ENCODE results near the gene IFIT3. TPM values are rescaled to one million over a fixed set of nuclear protein-coding genes. Genes with fewer than 3 reads are reported as not detected.

The IFIT3 gene
- total RNA-seq, 2 donors from 2014 or later: 0.42 TPM; not detected in 1

GRCh38 chr10:89301232-89301631 is 26.6 kb upstream of the IFIT3 start:
- 86% methylated on average over 2 of the region's 2 CpGs; no CpG with 5 or more reads in 1 of the 2 experiments for WGBS, 2 experiments (ENCODE audit: insufficient coverage in 1 of 2, insufficient read length in 1 of 2)
- no peaks in the 10 kb centered on the region for H3K4me1 ChIP-seq (ENCODE audit: control insufficient read depth, insufficient read depth, low read length)
- H3K9me3 Mint-ChIP-seq: no peaks in the 10 kb centered on the region
- no peak overlapping the region for H3K27ac Mint-ChIP-seq
- H3K4me3 Mint-ChIP-seq: no peak overlapping the region
- no peak for TF ChIP-seq CTCF (conservative IDR thresholded peaks at IDR 0.05)
- peaks cover 21% of the 10 kb centered on the region for H3K4me1 Mint-ChIP-seq
- no peak overlapping the region for H3K4me3 ChIP-seq (ENCODE audit: low read length)
- no peak overlapping the region for H3K9ac ChIP-seq (ENCODE audit: extremely low read depth, low read length, poor library complexity, severe bottlenecking)
- H3K36me3 ChIP-seq (ENCODE audit: control insufficient read depth, insufficient read depth, low read length): no peaks in the 10 kb centered on the region
- H3K27me3 Mint-ChIP-seq (ENCODE audit: insufficient read depth): peaks cover 2% of the 10 kb centered on the region
- no peaks in the 10 kb centered on the region for H3K36me3 Mint-ChIP-seq (ENCODE audit: low read depth)
- peaks cover 5% of the 10 kb centered on the region for H3K9me3 ChIP-seq (ENCODE audit: control insufficient read depth, low read length)
- H3K27me3 ChIP-seq (ENCODE audit: control insufficient read depth, insufficient read depth, low read length, poor library complexity, severe bottlenecking): no peaks in the 10 kb centered on the region
- H3K27ac ChIP-seq (ENCODE audit: low read depth, low read length): no peak overlapping the region
- no peak for DNase-seq

GRCh38 chr10:89301721-89302445 is 25.9 kb upstream of the IFIT3 start, which contains the start of gene IFIT2:
TSS of gene IFIT2 (plus strand) at chr10:89302046. CDS start at chr10:89302124, 78 bp downstream.
- no peak within 1 kb of the TSS for H3K9ac ChIP-seq (ENCODE audit: extremely low read depth, low read length, poor library complexity, severe bottlenecking)
- WGBS, 2 experiments (ENCODE audit: insufficient coverage in 1 of 2, insufficient read length in 1 of 2): 86 to 87% methylated on average over 7 to 10 of the region's 10 CpGs
- no peak within 1 kb of the TSS for H3K4me3 Mint-ChIP-seq
- no peak for TF ChIP-seq CTCF (conservative IDR thresholded peaks at IDR 0.05)
- H3K27me3 ChIP-seq (ENCODE audit: control insufficient read depth, insufficient read depth, low read length, poor library complexity, severe bottlenecking): no peaks in the 10 kb centered on the region
- H3K9me3 Mint-ChIP-seq: no peaks in the 10 kb centered on the region
- H3K36me3 ChIP-seq (ENCODE audit: control insufficient read depth, insufficient read depth, low read length): no peaks in the 10 kb centered on the region
- H3K27me3 Mint-ChIP-seq (ENCODE audit: insufficient read depth): peaks cover 2% of the 10 kb centered on the region
- no peak for DNase-seq
- H3K4me3 ChIP-seq (ENCODE audit: low read length): no peak within 1 kb of the TSS
- H3K27ac Mint-ChIP-seq: no peak within 1 kb of the TSS
- no peak within 1 kb of the TSS for H3K27ac ChIP-seq (ENCODE audit: low read depth, low read length)
- H3K4me1 ChIP-seq (ENCODE audit: control insufficient read depth, insufficient read depth, low read length): no peaks in the 10 kb centered on the region
- no peaks in the 10 kb centered on the region for H3K36me3 Mint-ChIP-seq (ENCODE audit: low read depth)
- peaks cover 5% of the 10 kb centered on the region for H3K9me3 ChIP-seq (ENCODE audit: control insufficient read depth, low read length)
- H3K4me1 Mint-ChIP-seq: peaks cover 21% of the 10 kb centered on the region

- H3K27ac Mint-ChIP-seq: no peak overlapping the region
- H3K9me3 ChIP-seq (ENCODE audit: control insufficient read depth, low read length): peaks cover 5% of the 10 kb centered on the region
- H3K36me3 Mint-ChIP-seq (ENCODE audit: low read depth): no peaks in the 10 kb centered on the region
- no peak for TF ChIP-seq CTCF (conservative IDR thresholded peaks at IDR 0.05)
- no peak overlapping the region for H3K9ac ChIP-seq (ENCODE audit: extremely low read depth, low read length, poor library complexity, severe bottlenecking)
- 76 to 100% methylated on average over 2 of the region's 3 CpGs for WGBS, 2 experiments (ENCODE audit: insufficient coverage in 1 of 2, insufficient read length in 1 of 2)
- no peak overlapping the region for H3K4me3 ChIP-seq (ENCODE audit: low read length)
- no peaks in the 10 kb centered on the region for H3K4me1 ChIP-seq (ENCODE audit: control insufficient read depth, insufficient read depth, low read length)
- DNase-seq: no peak
- H3K27me3 Mint-ChIP-seq (ENCODE audit: insufficient read depth): peaks cover 2% of the 10 kb centered on the region
- H3K27ac ChIP-seq (ENCODE audit: low read depth, low read length): no peak overlapping the region
- H3K4me3 Mint-ChIP-seq: no peak overlapping the region
- no peaks in the 10 kb centered on the region for H3K27me3 ChIP-seq (ENCODE audit: control insufficient read depth, insufficient read depth, low read length, poor library complexity, severe bottlenecking)
- no peaks in the 10 kb centered on the region for H3K36me3 ChIP-seq (ENCODE audit: control insufficient read depth, insufficient read depth, low read length)
- peaks cover 21% of the 10 kb centered on the region for H3K4me1 Mint-ChIP-seq
- H3K9me3 Mint-ChIP-seq: no peaks in the 10 kb centered on the region
Measured at GRCh38 chr10:89302625-89303024, 25.2 kb upstream of the IFIT3 start.
